Measurements from ENCODE around the gene UNC5CL. TPM values are rescaled to one million over a fixed set of nuclear protein-coding genes. Genes with fewer than 3 reads are reported as not detected.

Gene UNC5CL
- total and polyA plus RNA-seq, 9 of the 15 experiments (the other 6 are each of a cell fraction or from before 2014, with no cell fraction given), result 0.07 to 1.8 (median 0.62) TPM; not detected in 1

- TF ChIP-seq ZNF639 (CRISPR knock-in tag; conservative IDR thresholded peaks at IDR 0.05 in 1 of 2, IDR thresholded peaks at IDR 0.05 in 1 of 2) (peak in 1 of 2 experiments; percentile 99; a peak in 2 of 4 replicates), NFE2 (IDR thresholded peaks at IDR 0.05; ENCODE audit: low read depth) (no peak), ZNF740 (CRISPR knock-in tag; IDR thresholded peaks at IDR 0.05) (peak; percentile 97), ZNF740 (tag; IDR thresholded peaks at IDR 0.05) (peak in 1 of 2 experiments; percentile 89; a peak in 2 of 4 replicates), CBX3 (IDR thresholded peaks at IDR 0.05; ENCODE audit: borderline replicate concordance in 1 of 2, low read length in 2 of 2) (no peak), PML (IDR thresholded peaks at IDR 0.05; ENCODE audit: low read length) (peak; percentile 85), ZNF184 (CRISPR knock-in tag; IDR thresholded peaks at IDR 0.05) (no peak), MAZ (CRISPR knock-in tag; conservative IDR thresholded peaks at IDR 0.05 in 1 of 2, IDR thresholded peaks at IDR 0.05 in 1 of 2) (peak; percentile 21 to 80), ZSCAN29 (IDR thresholded peaks at IDR 0.05) (no peak), HMGXB4 (CRISPR knock-in tag; IDR thresholded peaks at IDR 0.05) (no peak), ZNF354B (CRISPR knock-in tag; IDR thresholded peaks at IDR 0.05) (no peak), ZNF143 (CRISPR knock-in tag; IDR thresholded peaks at IDR 0.05) (no peak), SAP30 (IDR thresholded peaks at IDR 0.05; ENCODE audit: borderline replicate concordance, insufficient read depth, low read depth, low read length, poor library complexity, severe bottlenecking) (no peak), ZNF668 (CRISPR knock-in tag; IDR thresholded peaks at IDR 0.05) (peak; percentile 56; the same call in 1 of the 2 replicates), USF2 (CRISPR knock-in tag; IDR thresholded peaks at IDR 0.05) (no peak), LCOR (CRISPR knock-in tag; IDR thresholded peaks at IDR 0.05) (peak; percentile 93), ZNF449 (CRISPR knock-in tag; IDR thresholded peaks at IDR 0.05) (no peak), NEUROD1 (IDR thresholded peaks at IDR 0.05; ENCODE audit: borderline replicate concordance, low read depth, low read length, partially characterized antibody) (peak; percentile 18), TEAD1 (CRISPR knock-in tag; IDR thresholded peaks at IDR 0.05) (peak in 1 of 2 experiments; percentile 96; a peak in 2 of 4 replicates)
Measured at GRCh38 chr6:41071923-41072835, 33.2 kb upstream of the UNC5CL start, which contains the start of gene OARD1 (continued).

Data from K562 (cell line).